WTC11 (cell line): Measurements from ENCODE around the gene TLE4.

Experiments
- CTCF ChIP-seq: fragments of 200-600 bp; IDR thresholded peaks from 2 replicates; pipeline ENCODE4 v1.8.0; 2022; ENCODE audit warnings: antibody characterized with exemption
- E2F4 ChIP-seq: sonication (generic); formaldehyde crosslinking; IDR thresholded peaks from 2 replicates; pipeline ENCODE4 v1.8.1; 2022; ENCODE audit warnings: low read depth, mild to moderate bottlenecking, moderate library complexity, missing genetic modification reagents, borderline replicate concordance
- ETV6 ChIP-seq: sonication (generic); formaldehyde crosslinking; IDR thresholded peaks from 2 replicates; pipeline ENCODE4 v1.8.1; 2022; ENCODE audit warnings: mild to moderate bottlenecking, missing genetic modification reagents
- FOXP4 ChIP-seq: sonication (generic); formaldehyde crosslinking; IDR thresholded peaks from 2 replicates; pipeline ENCODE4 v1.8.0; 2022; ENCODE audit warnings: mild to moderate bottlenecking, missing genetic modification reagents
- GTF2I ChIP-seq: fragments of 250-450 bp; sonication (Bioruptor Pico); conservative IDR thresholded peaks from 2 replicates; pipeline ENCODE4 v1.4.0; 2021; ENCODE audit warnings: mild to moderate bottlenecking
- MLX ChIP-seq: sonication (generic); formaldehyde crosslinking; IDR thresholded peaks from 2 replicates; pipeline ENCODE4 v1.8.1; 2023; ENCODE audit warnings: mild to moderate bottlenecking, missing genetic modification reagents, moderate library complexity
- MXD4 ChIP-seq: fragments of 250-450 bp; sonication (Bioruptor Pico); IDR thresholded peaks from 2 replicates; pipeline ENCODE4 v1.8.0; 2021; ENCODE audit warnings: mild to moderate bottlenecking, moderate library complexity, borderline replicate concordance
- TCF7 ChIP-seq: sonication (generic); formaldehyde crosslinking; IDR thresholded peaks from 2 replicates; pipeline ENCODE4 v1.8.0; 2022; ENCODE audit warnings: mild to moderate bottlenecking, low read depth, missing genetic modification reagents, moderate library complexity
- ZBTB21 ChIP-seq: sonication (generic); formaldehyde crosslinking; IDR thresholded peaks from 2 replicates; pipeline ENCODE4 v1.8.1; 2023; ENCODE audit warnings: mild to moderate bottlenecking, missing genetic modification reagents, borderline replicate concordance
- ZNF219 ChIP-seq: sonication (generic); formaldehyde crosslinking; IDR thresholded peaks from 2 replicates; pipeline ENCODE4 v1.8.0; 2023; ENCODE audit warnings: missing genetic modification reagents, mild to moderate bottlenecking, borderline replicate concordance
- ZNF512 ChIP-seq: sonication (generic); formaldehyde crosslinking; IDR thresholded peaks from 2 replicates; pipeline ENCODE4 v1.8.1; 2022; ENCODE audit warnings: missing genetic modification reagents, borderline replicate concordance
- TF ChIP-seq, protein P1 (sequence below): sonication (generic); formaldehyde crosslinking; IDR thresholded peaks from 2 replicates; pipeline ENCODE4 v1.8.1; 2022; ENCODE audit warnings: low read depth, missing genetic modification reagents, borderline replicate concordance

GRCh38 chr9:79572608-79573411 lies 1.0 kb downstream of the TLE4 start:
- TF ChIP-seq, protein P1, sequence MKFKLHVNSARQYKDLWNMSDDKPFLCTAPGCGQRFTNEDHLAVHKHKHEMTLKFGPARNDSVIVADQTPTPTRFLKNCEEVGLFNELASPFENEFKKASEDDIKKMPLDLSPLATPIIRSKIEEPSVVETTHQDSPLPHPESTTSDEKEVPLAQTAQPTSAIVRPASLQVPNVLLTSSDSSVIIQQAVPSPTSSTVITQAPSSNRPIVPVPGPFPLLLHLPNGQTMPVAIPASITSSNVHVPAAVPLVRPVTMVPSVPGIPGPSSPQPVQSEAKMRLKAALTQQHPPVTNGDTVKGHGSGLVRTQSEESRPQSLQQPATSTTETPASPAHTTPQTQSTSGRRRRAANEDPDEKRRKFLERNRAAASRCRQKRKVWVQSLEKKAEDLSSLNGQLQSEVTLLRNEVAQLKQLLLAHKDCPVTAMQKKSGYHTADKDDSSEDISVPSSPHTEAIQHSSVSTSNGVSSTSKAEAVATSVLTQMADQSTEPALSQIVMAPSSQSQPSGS (CRISPR knock-in tag), result no peak
- no peak for TF ChIP-seq E2F4 (CRISPR knock-in tag)
- no peak for TF ChIP-seq GTF2I (CRISPR knock-in tag)
- TF ChIP-seq ZNF512 (CRISPR knock-in tag), result no peak
- TF ChIP-seq ZNF219, result no peak
- no peak for TF ChIP-seq FOXP4 (CRISPR knock-in tag)
- TF ChIP-seq CTCF, result no peak
- TF ChIP-seq ZBTB21 (CRISPR knock-in tag), result no peak
- no peak for TF ChIP-seq MXD4 (CRISPR knock-in tag)
- TF ChIP-seq MLX (CRISPR knock-in tag), result no peak
- TF ChIP-seq TCF7 (CRISPR knock-in tag), result no peak
- no peak for TF ChIP-seq ETV6 (CRISPR knock-in tag)
